ENCODE results near the gene ACLY. TPM values are rescaled to one million over a fixed set of nuclear protein-coding genes. Genes with fewer than 3 reads are reported as not detected.

Gene ACLY
- total and polyA plus RNA-seq, 2 of the 13 experiments (the other 11 are each of a cell fraction or from before 2014, with no cell fraction given): 111 to 218 TPM

GRCh38 chr17:41966463-41967140 is 47.9 kb upstream of the ACLY start, which contains the start of gene CNP (continued):
- peak; percentile 82; the same call in 1 of the 2 replicates for TF ChIP-seq ZGPAT (CRISPR knock-in tag; IDR thresholded peaks at IDR 0.05)
- peak; percentile 47; the same call in 1 of the 2 replicates for TF ChIP-seq SIN3B (IDR thresholded peaks at IDR 0.05; ENCODE audit: low read length)
- TF ChIP-seq SMARCC2 (IDR thresholded peaks at IDR 0.05): no peak
- TF ChIP-seq ZNF296 (CRISPR knock-in tag; conservative IDR thresholded peaks at IDR 0.05): no peak
- TF ChIP-seq, protein P1, sequence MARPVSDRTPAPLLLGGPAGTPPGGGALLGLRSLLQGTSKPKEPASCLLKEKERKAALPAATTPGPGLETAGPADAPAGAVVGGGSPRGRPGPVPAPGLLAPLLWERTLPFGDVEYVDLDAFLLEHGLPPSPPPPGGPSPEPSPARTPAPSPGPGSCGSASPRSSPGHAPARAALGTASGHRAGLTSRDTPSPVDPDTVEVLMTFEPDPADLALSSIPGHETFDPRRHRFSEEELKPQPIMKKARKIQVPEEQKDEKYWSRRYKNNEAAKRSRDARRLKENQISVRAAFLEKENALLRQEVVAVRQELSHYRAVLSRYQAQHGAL (CRISPR knock-in tag; IDR thresholded peaks at IDR 0.05; ENCODE audit: not compliant biosample characterization): peak; percentile 31
- peak; percentile 98 for TF ChIP-seq ZNF589 (CRISPR knock-in tag; conservative IDR thresholded peaks at IDR 0.05)
- no peak for TF ChIP-seq RAD51 (IDR thresholded peaks at IDR 0.05; ENCODE audit: borderline replicate concordance)
- TF ChIP-seq ZNF256 (CRISPR knock-in tag; conservative IDR thresholded peaks at IDR 0.05): peak; percentile 11; the same call in 1 of the 2 replicates
- TF ChIP-seq ZBTB7A (CRISPR knock-in tag; IDR thresholded peaks at IDR 0.05): peak; percentile 81; the same call in 1 of the 2 replicates
- TF ChIP-seq HOXD1 (CRISPR knock-in tag; IDR thresholded peaks at IDR 0.05): 0 out of 2 replicates have a peak, but pooled peaks have one; percentile 67
- TF ChIP-seq NFE2L1 (CRISPR knock-in tag; IDR thresholded peaks at IDR 0.05; ENCODE audit: borderline replicate concordance): 0 out of 2 replicates have a peak, but pooled peaks have one; percentile 44
- TF ChIP-seq ZNF598 (CRISPR knock-in tag; IDR thresholded peaks at IDR 0.05; ENCODE audit: borderline replicate concordance): no peak
- TF ChIP-seq FOXA1 (IDR thresholded peaks at IDR 0.05): no peak
- no peak for TF ChIP-seq FOXA1 (CRISPR knock-in tag; IDR thresholded peaks at IDR 0.05)
- TF ChIP-seq ZFP90 (CRISPR knock-in tag; IDR thresholded peaks at IDR 0.05; ENCODE audit: borderline replicate concordance): peak; percentile 26; the same call in 1 of the 2 replicates
- TF ChIP-seq RORA (CRISPR knock-in tag; IDR thresholded peaks at IDR 0.05): no peak
- peak; percentile 84 for TF ChIP-seq SP5 (CRISPR knock-in tag; IDR thresholded peaks at IDR 0.05; ENCODE audit: borderline replicate concordance, low read depth)
- TF ChIP-seq HIVEP1 (CRISPR knock-in tag; IDR thresholded peaks at IDR 0.05): no peak
- TF ChIP-seq ZNF558 (CRISPR knock-in tag; IDR thresholded peaks at IDR 0.05; ENCODE audit: borderline replicate concordance): peak; percentile 52; the same call in 1 of the 2 replicates
- TF ChIP-seq ZNF292 (CRISPR knock-in tag; IDR thresholded peaks at IDR 0.05; ENCODE audit: borderline replicate concordance, low read depth): no peak
- peak; percentile 70; the same call in 1 of the 2 replicates for TF ChIP-seq AHR (CRISPR knock-in tag; IDR thresholded peaks at IDR 0.05)
- TF ChIP-seq ISL2 (CRISPR knock-in tag; IDR thresholded peaks at IDR 0.05): peak; percentile 59; the same call in 1 of the 2 replicates
- TF ChIP-seq ARNT (IDR thresholded peaks at IDR 0.05): no peak
- TF ChIP-seq THYN1 (CRISPR knock-in tag; IDR thresholded peaks at IDR 0.05; ENCODE audit: borderline replicate concordance, low read depth): 0 out of 2 replicates have a peak, but pooled peaks have one; percentile 75
- TF ChIP-seq, protein P2, sequence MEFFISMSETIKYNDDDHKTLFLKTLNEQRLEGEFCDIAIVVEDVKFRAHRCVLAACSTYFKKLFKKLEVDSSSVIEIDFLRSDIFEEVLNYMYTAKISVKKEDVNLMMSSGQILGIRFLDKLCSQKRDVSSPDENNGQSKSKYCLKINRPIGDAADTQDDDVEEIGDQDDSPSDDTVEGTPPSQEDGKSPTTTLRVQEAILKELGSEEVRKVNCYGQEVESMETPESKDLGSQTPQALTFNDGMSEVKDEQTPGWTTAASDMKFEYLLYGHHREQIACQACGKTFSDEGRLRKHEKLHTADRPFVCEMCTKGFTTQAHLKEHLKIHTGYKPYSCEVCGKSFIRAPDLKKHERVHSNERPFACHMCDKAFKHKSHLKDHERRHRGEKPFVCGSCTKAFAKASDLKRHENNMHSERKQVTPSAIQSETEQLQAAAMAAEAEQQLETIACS (CRISPR knock-in tag; IDR thresholded peaks at IDR 0.05): peak; percentile 76
- no peak for TF ChIP-seq DMTF1 (CRISPR knock-in tag; IDR thresholded peaks at IDR 0.05)

Measured in HepG2 (cell line).